Astrocyte of the cerebellum (primary cell): ENCODE measurements around the gene ARHGEF37.

Source experiments
- DNase-seq: peaks from one replicate; pipeline ENCODE4 v3.0.0-alpha.2; 2011; ENCODE audit warnings: low read depth
- H3K4me3 ChIP-seq: 2 replicates; pipeline ENCODE4 v1.5.1; 2011; ENCODE audit warnings: mild to moderate bottlenecking, low read depth, low read length, moderate library complexity
- in situ Hi-C: cut with HindIII; loops from 2 replicates; pipeline ENCODE4 v1.10.0; 2017; ENCODE audit warnings: low sequenced_read_pairs
- TF ChIP-seq, protein P1 (sequence below): IDR thresholded peaks from 2 replicates; pipeline ENCODE4 v1.5.1; 2012; ENCODE audit warnings: low read length, low read depth, moderate library complexity, mild to moderate bottlenecking; ENCODE audit errors: missing control alignments

Gene ARHGEF37

DNA sequence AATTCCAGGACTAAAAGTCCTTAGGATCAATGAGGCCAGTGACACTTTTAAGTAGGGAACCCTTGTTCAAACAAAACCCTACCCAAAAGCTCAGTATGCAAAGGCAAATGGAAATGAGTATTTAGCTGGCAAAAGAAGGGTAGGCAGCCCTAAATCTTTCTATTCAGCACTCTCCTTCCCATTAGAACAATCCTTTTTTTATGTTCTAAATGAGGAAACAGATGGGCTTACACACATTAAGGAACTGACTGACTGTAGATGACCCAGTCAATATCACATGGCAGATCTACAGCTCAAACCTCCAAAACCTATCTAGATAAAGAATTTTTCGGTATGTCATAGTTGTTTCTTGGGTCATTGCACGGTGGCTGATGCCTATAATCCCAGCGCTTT lies 37.3 kb upstream of the ARHGEF37 start:
- no peak overlapping the region for H3K4me3 ChIP-seq
- in situ Hi-C loops = no loop called here

DNA sequence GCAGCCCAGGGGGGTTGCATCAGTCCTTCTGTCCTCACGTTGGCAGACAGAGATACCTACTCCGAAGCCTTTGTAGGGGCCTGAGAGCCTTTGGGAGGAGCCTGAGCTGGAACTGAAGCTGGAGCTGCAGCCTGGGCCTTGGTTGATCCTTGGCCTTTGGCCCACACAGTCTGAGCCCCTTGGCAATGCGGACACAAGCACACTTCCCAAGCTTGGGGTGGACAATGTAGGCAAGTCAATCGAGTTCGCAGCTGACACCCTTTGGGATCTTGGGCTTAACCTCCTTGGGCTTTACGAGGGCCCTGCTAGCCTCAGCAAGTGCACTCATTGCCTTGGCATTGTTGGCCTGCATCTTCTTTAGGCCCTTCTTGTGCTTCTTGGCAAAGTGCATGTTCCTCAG lies 36.0 kb upstream of the ARHGEF37 start:
- no peak for DNase-seq
- TF ChIP-seq, protein P1, sequence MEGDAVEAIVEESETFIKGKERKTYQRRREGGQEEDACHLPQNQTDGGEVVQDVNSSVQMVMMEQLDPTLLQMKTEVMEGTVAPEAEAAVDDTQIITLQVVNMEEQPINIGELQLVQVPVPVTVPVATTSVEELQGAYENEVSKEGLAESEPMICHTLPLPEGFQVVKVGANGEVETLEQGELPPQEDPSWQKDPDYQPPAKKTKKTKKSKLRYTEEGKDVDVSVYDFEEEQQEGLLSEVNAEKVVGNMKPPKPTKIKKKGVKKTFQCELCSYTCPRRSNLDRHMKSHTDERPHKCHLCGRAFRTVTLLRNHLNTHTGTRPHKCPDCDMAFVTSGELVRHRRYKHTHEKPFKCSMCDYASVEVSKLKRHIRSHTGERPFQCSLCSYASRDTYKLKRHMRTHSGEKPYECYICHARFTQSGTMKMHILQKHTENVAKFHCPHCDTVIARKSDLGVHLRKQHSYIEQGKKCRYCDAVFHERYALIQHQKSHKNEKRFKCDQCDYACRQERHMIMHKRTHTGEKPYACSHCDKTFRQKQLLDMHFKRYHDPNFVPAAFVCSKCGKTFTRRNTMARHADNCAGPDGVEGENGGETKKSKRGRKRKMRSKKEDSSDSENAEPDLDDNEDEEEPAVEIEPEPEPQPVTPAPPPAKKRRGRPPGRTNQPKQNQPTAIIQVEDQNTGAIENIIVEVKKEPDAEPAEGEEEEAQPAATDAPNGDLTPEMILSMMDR = no peak
- in situ Hi-C loops = loop anchor here (5.0 kb wide), 1 partner anchor 33 kb away; no protein-coding TSS in a partner anchor
- H3K4me3 ChIP-seq = no peak overlapping the region

More for the DNA sequence above, 37.3 kb upstream of the ARHGEF37 start:
- TF ChIP-seq, protein P1 = no peak
- DNase-seq = no peak

DNA sequence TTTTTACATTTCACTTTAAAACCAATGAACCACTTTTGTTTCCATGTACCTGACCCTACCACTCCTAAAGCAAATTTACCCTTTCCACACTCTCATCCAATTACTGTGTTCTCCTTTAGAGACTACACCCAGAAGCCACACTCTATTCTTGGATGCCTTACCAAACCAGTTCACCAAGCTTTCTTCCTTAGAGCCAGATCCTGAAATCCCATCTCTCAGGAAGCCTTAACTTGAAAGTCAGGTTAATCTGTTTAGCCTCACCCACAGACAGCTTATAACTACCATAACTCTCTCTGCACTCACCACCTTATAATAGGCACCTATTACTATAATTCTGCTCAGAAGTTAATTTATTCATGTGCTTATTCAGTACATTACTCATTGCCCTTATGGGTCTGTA lies 34.3 kb upstream of the ARHGEF37 start:
- H3K4me3 ChIP-seq = peak overlapping the region; percentile 12
- TF ChIP-seq, protein P1 = no peak
- DNase-seq = no peak

DNA sequence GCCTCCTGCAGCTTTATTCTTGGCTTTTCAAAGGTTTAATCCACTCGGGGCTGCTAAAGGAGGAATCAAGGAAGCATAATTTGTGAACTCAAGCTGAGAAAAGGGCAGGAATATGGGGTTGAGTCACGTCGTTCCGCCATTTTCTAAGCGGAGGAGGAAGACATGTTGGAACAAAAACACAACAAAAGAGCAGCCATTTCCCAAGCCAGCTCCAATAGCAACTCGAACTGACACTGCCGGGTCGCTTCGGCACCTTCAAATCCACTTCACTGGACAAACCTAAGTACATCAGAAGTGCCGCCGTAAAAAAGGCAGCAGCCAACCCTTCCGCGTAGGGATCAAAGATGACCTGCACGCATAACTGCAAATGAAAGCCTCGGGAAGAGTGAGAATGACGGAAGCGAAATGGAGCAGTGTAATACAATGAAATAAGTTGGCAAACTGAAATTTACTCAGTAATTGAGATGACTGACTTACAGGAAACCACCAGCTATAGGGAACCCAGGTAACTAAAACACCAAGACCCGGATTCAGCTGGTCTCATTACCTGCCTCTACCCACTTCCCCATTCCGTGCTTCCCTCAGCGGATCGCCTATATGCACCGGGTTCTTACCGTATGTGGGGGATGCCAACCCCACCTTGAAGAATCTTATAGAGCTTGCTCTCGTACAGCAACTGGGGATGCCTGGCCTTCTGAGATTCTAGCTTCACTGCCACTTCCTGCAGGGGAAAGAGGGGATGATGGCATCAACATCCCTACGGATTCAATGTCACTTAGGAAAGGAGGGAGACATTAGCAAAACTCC lies 31.6 kb upstream of the ARHGEF37 start:
- in situ Hi-C loops = loop anchor here (5.0 kb wide), 1 partner anchor 37 kb away; no protein-coding TSS in a partner anchor
- H3K4me3 ChIP-seq = peak overlapping the region; percentile 100
- TF ChIP-seq, protein P1 = no peak
- DNase-seq = no peak

More for the DNA sequence above, 34.3 kb upstream of the ARHGEF37 start:
- in situ Hi-C loops = loop anchor here (5.0 kb wide), 1 partner anchor 35 kb away; no protein-coding TSS in a partner anchor

DNA sequence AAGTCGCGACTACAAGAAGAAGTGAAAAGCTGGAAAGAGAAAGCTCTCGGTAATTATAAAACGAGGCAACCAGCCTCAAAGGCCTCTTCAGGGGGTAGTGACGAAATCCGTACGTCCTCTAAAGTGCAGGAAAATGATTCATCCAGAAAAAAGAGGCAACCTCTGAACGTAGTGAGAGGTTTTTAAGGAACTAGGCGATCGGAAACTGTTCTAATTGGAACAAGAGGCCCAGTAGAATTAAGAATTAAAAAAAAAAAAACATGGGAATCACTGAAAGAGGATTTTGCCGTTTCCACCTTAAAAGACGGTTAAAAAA lies 31.1 kb upstream of the ARHGEF37 start:
- TF ChIP-seq, protein P1 = no peak
- H3K4me3 ChIP-seq = peak overlapping the region; percentile 100
- peak; percentile 57 for DNase-seq
- in situ Hi-C loops = no loop called here

DNA sequence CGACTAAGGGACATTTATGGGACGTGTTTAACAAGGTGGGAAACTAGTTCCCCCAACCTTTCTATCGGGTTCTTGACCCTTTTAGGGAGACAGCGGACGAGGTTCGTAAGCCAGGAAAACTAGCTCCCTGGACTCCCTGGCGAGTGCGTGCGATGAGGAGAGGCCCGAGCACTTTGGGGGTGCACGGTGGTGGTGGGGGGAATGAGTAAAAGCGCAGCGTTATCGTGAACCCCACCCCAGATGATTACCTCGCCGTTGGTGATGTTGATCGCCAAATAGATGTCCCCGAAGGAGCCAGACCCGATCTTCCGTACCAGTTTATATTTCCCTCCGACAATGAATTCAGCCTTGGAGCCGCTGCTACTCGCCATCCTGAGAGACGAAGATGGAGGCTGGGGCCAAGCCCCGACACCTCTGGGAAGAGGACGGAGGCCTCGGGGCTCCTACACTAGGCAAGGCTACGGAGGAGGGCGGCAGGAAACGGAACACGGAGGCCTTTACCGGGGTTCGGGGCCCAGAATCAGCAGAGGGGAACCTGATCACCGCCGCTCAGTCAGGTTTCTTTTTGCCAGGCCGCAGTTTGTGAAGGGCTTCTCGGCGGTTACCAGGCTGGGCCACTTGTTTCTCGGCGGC lies 30.6 kb upstream of the ARHGEF37 start:
- no peak for DNase-seq
- TF ChIP-seq, protein P1 = no peak
- H3K4me3 ChIP-seq = peak overlapping the region; percentile 100
- in situ Hi-C loops = no loop called here
